PFSK-1 (cell line): ENCODE data around the gene SLC38A2.

Experiments
- FOXP2 ChIP-seq: optimal IDR thresholded peaks from 2 replicates; pipeline ENCODE3; 2011; ENCODE audit warnings: borderline replicate concordance, control low read depth, inconsistent platforms; ENCODE audit not compliant: insufficient read depth; ENCODE audit errors: extremely low read length, extremely low read depth
- POLR2AphosphoS5 ChIP-seq: IDR thresholded peaks from 2 replicates; pipeline ENCODE4 v1.6.1; 2012; ENCODE audit warnings: low read depth, mild to moderate bottlenecking, control low read depth, low read length, moderate library complexity
- REST ChIP-seq, 2 experiments: IDR thresholded peaks; 2 replicates each; pipeline versions ENCODE4 v1.6.1 to v1.8.0; 2011 to 2012; ENCODE audit warnings: low read depth in 2 of 2, low read length in 2 of 2, control low read depth in 1 of 2, inconsistent platforms in 1 of 2, mild to moderate bottlenecking in 1 of 2, moderate library complexity in 1 of 2; ENCODE audit not compliant: insufficient read depth in 1 of 2
- SIN3A ChIP-seq: IDR thresholded peaks from 2 replicates; pipeline ENCODE4 v1.6.1; 2012; ENCODE audit warnings: mild to moderate bottlenecking, low read length, moderate library complexity, borderline replicate concordance; ENCODE audit not compliant: insufficient read depth
- TAF1 ChIP-seq: IDR thresholded peaks from 2 replicates; pipeline ENCODE4 v1.6.1; 2012; ENCODE audit warnings: low read length, control low read depth, borderline replicate concordance; ENCODE audit not compliant: insufficient read depth

- TF ChIP-seq POLR2AphosphoS5 (no peak), TAF1 (no peak), REST (IDR thresholded peaks at IDR 0.05; ENCODE audit: insufficient read depth in 1 of 2, low read depth in 2 of 2, low read length in 2 of 2) (no peak), SIN3A (no peak), FOXP2 (no peak)
These were observed 4.4 kb downstream of the SLC38A2 start for GRCh38 chr12:46368138-46368537.
